Pancreas (tissue), 10 donors: ENCODE data around the gene B3GNT4. TPM values are rescaled to one million over a fixed set of nuclear protein-coding genes. Genes with fewer than 3 reads are reported as not detected.

ENCODE experiments used
- ATAC-seq, 4 donors: fragments of 200-7000 bp; cut with Tn5 transposase; one replicate each; pipeline versions ENCODE4 v1.8.0 to v1.9.1; 2020; ENCODE audit warnings: mild to moderate bottlenecking in 4 of 4, moderate library complexity in 4 of 4
- DNase-seq, 6 donors: peaks; one replicate each; pipeline ENCODE4 v3.0.0-alpha.2; 2020
- FAIRE-seq: peaks from 2 replicates; lab custom pipeline; 2012; peaks lifted over from hg19 to GRCh38; lab: Jason Lieb, UNC
- H3K27ac ChIP-seq, 4 donors: fragments of 200-600 bp; sonication (generic); 1 replicate in 3 of 4; 2 replicates in 1 of 4; pipeline versions ENCODE4 v1.5.0 to v1.8.0; 2020
- H3K27me3 ChIP-seq, 4 donors: fragments of 200-600 bp; one replicate each; pipeline ENCODE4 v1.8.0; 2021
- H3K36me3 ChIP-seq, 3 donors: fragments of 200-600 bp; sonication (generic) in 1 of 3; one replicate each; pipeline versions ENCODE4 v1.5.0 to v1.8.0; 2020 to 2021
- H3K4me1 ChIP-seq, 3 donors: fragments of 200-600 bp; one replicate each; pipeline ENCODE4 v1.8.0; 2021
- H3K4me3 ChIP-seq, 4 donors: fragments of 200-600 bp; sonication (generic) in 2 of 4; one replicate each; pipeline versions ENCODE4 v1.5.0 to v1.8.0; 2020 to 2021
- H3K9me3 ChIP-seq, 4 donors: fragments of 200-600 bp; one replicate each; pipeline ENCODE4 v1.8.0; 2021
- WGBS, 2 donors: extraction: QIAGEN DNeasy Blood & Tissue Kit; methylation state at CpG; one replicate each; pipeline ENCODE4 v1.1.7; 2013; 5-methylcytosine and 5-hydroxymethylcytosine counted together
- intact Hi-C, 3 donors: fragments of 100-400 bp; cut with DNase I; formaldehyde crosslinking; loops; one replicate each; pipeline versions ENCODE4 v1.11.1 to v1.14.2; 2022
- polyA plus RNA-seq, 2 donors: library from polyadenylated mRNA; stranded (reverse); fragments of 200-250 nt; gene quantifications; one replicate each; pipeline ENCODE4 v1.2.3, GENCODE V29; 2013
- total RNA-seq, 6 donors: library from RNA; stranded (reverse); fragmentation: NEBNext Ultra II Directional in 4 of 6; extraction: Animal tissue kit (Norgen Biotek cat#: 25700) in 4 of 6; gene quantifications; one replicate each; pipeline versions ENCODE4 v1.2.1 to v1.2.4, GENCODE V29; 2021 to 2023
- TF ChIP-seq, protein P1 (sequence below), 4 donors: fragments of 200-600 bp; sonication (generic) in 3 of 4; IDR thresholded peaks; one replicate each; pipeline versions ENCODE4 v1.5.0 to v1.8.0; 2021; ENCODE audit warnings: antibody characterized with exemption in 4 of 4
- donor health status: healthy with polysubstance abuse.
- donor health status: DM: no; HTN: no; CAD: no; lungs with moderate emphysema.
- donor health status: DM: no; HTN: no; CAD: no.
- donor health status: control.
- donor health status: control.
- donor health status: Bipolar disorder and iron deficiency.
- donor health status: DM: yes; HTN: yes; CAD: no.
- donor health status: DM: no; HTN: no; CAD: no.
- donor health status: DM: no; HTN: no; CAD: no.
- donor health status: DM: yes; HTN: yes; CAD: no.

B3GNT4 gene
- total and polyA plus RNA-seq, 8 donors: 0.06 to 0.61 (median 0.22) TPM; not detected in 2

DNA sequence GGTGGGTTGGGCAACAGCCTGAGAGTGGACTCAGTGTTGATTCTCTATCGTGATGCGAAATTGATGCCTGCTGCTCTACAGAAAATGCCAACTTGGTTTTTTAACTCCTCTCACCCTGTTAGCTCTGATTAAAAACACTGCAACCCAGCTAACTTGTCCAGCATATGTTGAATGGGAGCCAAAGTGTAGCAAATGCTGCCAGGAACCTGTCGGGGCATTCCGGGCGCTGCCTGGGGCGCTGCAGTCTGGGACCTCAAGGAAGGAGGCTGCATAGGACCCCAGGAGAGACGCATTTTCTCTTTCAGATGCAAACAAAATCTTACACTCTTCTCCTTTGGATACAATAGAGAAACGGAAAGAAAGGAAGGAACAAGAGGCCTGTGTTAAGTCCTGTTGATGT lies 3.9 kb downstream of the B3GNT4 start:
- ATAC-seq: no peak
- Histone ChIP-seq H3K27ac (no peak overlapping the region), H3K27me3 (no peaks in the 10 kb centered on the region), H3K36me3 (peaks cover 6 to 46% (median 18%) of the 10 kb centered on the region in 3 donors), H3K4me3 (no peak overlapping the region), H3K4me1 (peaks cover 0 to 7% (median 5%) of the 10 kb centered on the region in 3 donors), H3K9me3 (no peaks in the 10 kb centered on the region)
- DNase-seq: no peak
- no peak for FAIRE-seq
- intact Hi-C loops: no loop called here
- WGBS, 2 donors: 76 to 79% methylated on average over 8 of the region's 8 CpGs
- TF ChIP-seq, protein P1, sequence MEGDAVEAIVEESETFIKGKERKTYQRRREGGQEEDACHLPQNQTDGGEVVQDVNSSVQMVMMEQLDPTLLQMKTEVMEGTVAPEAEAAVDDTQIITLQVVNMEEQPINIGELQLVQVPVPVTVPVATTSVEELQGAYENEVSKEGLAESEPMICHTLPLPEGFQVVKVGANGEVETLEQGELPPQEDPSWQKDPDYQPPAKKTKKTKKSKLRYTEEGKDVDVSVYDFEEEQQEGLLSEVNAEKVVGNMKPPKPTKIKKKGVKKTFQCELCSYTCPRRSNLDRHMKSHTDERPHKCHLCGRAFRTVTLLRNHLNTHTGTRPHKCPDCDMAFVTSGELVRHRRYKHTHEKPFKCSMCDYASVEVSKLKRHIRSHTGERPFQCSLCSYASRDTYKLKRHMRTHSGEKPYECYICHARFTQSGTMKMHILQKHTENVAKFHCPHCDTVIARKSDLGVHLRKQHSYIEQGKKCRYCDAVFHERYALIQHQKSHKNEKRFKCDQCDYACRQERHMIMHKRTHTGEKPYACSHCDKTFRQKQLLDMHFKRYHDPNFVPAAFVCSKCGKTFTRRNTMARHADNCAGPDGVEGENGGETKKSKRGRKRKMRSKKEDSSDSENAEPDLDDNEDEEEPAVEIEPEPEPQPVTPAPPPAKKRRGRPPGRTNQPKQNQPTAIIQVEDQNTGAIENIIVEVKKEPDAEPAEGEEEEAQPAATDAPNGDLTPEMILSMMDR (IDR thresholded peaks at IDR 0.05): no peak

DNA sequence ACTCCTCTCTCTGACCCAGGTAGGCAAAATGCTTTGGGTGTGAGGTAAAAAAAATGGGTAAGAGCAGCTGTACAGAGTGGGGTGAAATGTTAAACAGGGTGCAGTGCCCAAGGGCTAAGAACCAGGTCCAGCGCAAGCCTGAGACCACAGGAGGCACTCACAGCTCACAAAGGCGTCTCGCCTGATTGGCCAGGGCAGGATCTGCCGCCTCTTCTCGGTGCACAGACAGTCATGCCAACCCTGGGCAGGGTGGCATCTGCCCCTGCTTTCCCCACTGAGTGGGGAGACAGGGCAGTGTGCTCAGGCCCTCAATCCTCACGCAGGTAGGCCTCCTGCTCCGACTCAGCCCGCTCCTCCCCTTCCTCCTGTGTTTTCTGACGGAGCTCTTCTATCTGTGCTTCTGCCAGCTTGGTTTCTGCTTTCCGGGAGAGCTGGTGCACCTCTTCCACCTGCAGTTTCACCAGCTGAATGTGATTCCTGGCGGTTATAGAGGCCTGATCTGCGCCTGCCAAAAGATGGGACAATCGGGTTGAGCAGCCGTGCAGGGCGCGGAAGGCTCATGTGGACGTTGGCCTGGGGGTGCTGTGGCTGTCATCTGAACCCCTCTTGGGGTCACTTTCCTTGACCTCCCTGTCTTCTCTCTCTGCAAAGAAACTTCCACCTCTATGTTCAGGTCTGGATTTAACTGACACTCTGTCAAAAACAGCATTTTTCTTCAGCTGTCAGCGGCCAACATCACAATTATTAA lies 4.7 kb downstream of the B3GNT4 start:
- no peak for ATAC-seq
- TF ChIP-seq, protein P1 (IDR thresholded peaks at IDR 0.05): no peak
- no peaks in the 10 kb centered on the region for H3K27me3 ChIP-seq
- no peaks in the 10 kb centered on the region for H3K9me3 ChIP-seq
- no peak for FAIRE-seq
- intact Hi-C loops: no loop called here
- H3K4me1 ChIP-seq: peaks cover 0 to 7% (median 0%) of the 10 kb centered on the region in 3 donors
- no peak for DNase-seq
- WGBS, 2 donors: 92 to 95% methylated on average over 18 of the region's 18 CpGs
- H3K4me3 ChIP-seq: no peak overlapping the region
- peaks cover 6 to 55% (median 24%) of the 10 kb centered on the region in 3 donors for H3K36me3 ChIP-seq
- H3K27ac ChIP-seq: no peak overlapping the region

DNA sequence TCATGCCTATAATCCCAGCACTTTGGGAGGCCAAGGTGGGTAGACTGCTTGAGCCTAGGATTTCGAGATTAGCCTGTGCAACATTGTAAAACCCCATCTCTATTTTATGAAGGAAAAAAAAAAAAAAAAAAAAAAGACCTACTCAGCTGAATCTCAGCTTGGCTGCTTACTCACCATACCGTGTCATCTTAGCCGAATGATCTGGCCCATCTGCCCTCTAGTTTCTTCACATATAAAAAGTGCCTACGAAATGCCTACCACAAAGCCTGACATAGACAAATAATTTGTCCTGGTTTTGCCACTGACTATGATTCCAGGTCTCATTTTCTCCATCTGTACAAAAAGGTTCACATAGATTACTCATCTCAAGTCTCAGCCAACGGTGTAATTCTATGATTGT lies 12.3 kb downstream of the B3GNT4 start:
- peaks cover 15 to 67% (median 19%) of the 10 kb centered on the region in 3 donors for H3K36me3 ChIP-seq
- ATAC-seq: no peak
- no peak overlapping the region for H3K27ac ChIP-seq
- H3K27me3 ChIP-seq: no peaks in the 10 kb centered on the region
- no peaks in the 10 kb centered on the region for H3K9me3 ChIP-seq
- FAIRE-seq: no peak
- WGBS, 2 donors: 83 to 89% methylated on average over 5 of the region's 5 CpGs
- no peak overlapping the region for H3K4me3 ChIP-seq
- no peaks in the 10 kb centered on the region for H3K4me1 ChIP-seq
- no peak for DNase-seq
- TF ChIP-seq, protein P1 (IDR thresholded peaks at IDR 0.05): no peak
- intact Hi-C loops: no loop called here

GRCh38 chr12:122216445-122216844 lies 12.9 kb downstream of the B3GNT4 start:
- Histone ChIP-seq H3K36me3 (peaks cover 11 to 67% (median 19%) of the 10 kb centered on the region in 3 donors), H3K4me3 (no peak overlapping the region)

More at GRCh38 chr12:122216445-122216844, 12.9 kb downstream of the B3GNT4 start:
- H3K9me3 ChIP-seq: no peaks in the 10 kb centered on the region
- ATAC-seq (no peak), DNase-seq (no peak), FAIRE-seq (no peak)
- H3K27ac ChIP-seq: no peak overlapping the region
- H3K27me3 ChIP-seq: no peaks in the 10 kb centered on the region
- 92 to 97% methylated on average over 1 of the region's 1 CpG for WGBS, 2 donors
- no peaks in the 10 kb centered on the region for H3K4me1 ChIP-seq
- TF ChIP-seq, protein P1 (IDR thresholded peaks at IDR 0.05): no peak
- intact Hi-C loops: no loop called here
